Upper lobe of right lung (tissue), 1 donor: ENCODE results near the gene CNN2. TPM values are rescaled to one million over a fixed set of nuclear protein-coding genes. Genes with fewer than 3 reads are reported as not detected.

Experiments used
- ATAC-seq: fragments of 200-7000 bp; cut with Tn5 transposase; one replicate; pipeline ENCODE4 v1.9.1; 2020; ENCODE audit warnings: mild to moderate bottlenecking, moderate library complexity
- DNase-seq: peaks from one replicate; pipeline ENCODE4 v3.0.0-alpha.2; 2020
- H3K27ac ChIP-seq: fragments of 200-600 bp; one replicate; pipeline ENCODE4 v1.8.0; 2022
- H3K27me3 ChIP-seq: fragments of 200-600 bp; one replicate; pipeline ENCODE4 v1.8.0; 2022; ENCODE audit warnings: mild to moderate bottlenecking
- H3K36me3 ChIP-seq: fragments of 200-600 bp; one replicate; pipeline ENCODE4 v1.8.0; 2022
- H3K4me1 ChIP-seq: fragments of 200-600 bp; one replicate; pipeline ENCODE4 v1.8.0; 2022
- H3K4me3 ChIP-seq: fragments of 200-600 bp; one replicate; pipeline ENCODE4 v1.8.0; 2022; ENCODE audit warnings: mild to moderate bottlenecking
- H3K9me3 ChIP-seq: fragments of 200-600 bp; one replicate; pipeline ENCODE4 v1.8.0; 2022
- intact Hi-C: fragments of 100-400 bp; cut with DNase I; formaldehyde crosslinking; loops from one replicate; pipeline ENCODE4 v1.11.0; 2022
- total RNA-seq: library from RNA; stranded (reverse); fragmentation: NEBNext Ultra II Directional; extraction: Animal tissue kit (Norgen Biotek cat#: 25700); gene quantifications from one replicate; pipeline ENCODE4 v1.2.1, GENCODE V29; 2021
- TF ChIP-seq, protein P1 (sequence below): fragments of 200-600 bp; IDR thresholded peaks from one replicate; pipeline ENCODE4 v1.8.0; 2022; ENCODE audit warnings: antibody characterized with exemption
- donor health status: DM: no; HTN: yes; CAD: no; lungs with severe emphysema.

The CNN2 gene
- total RNA-seq, 1 donor from 2014 or later, result 220 TPM

DNA sequence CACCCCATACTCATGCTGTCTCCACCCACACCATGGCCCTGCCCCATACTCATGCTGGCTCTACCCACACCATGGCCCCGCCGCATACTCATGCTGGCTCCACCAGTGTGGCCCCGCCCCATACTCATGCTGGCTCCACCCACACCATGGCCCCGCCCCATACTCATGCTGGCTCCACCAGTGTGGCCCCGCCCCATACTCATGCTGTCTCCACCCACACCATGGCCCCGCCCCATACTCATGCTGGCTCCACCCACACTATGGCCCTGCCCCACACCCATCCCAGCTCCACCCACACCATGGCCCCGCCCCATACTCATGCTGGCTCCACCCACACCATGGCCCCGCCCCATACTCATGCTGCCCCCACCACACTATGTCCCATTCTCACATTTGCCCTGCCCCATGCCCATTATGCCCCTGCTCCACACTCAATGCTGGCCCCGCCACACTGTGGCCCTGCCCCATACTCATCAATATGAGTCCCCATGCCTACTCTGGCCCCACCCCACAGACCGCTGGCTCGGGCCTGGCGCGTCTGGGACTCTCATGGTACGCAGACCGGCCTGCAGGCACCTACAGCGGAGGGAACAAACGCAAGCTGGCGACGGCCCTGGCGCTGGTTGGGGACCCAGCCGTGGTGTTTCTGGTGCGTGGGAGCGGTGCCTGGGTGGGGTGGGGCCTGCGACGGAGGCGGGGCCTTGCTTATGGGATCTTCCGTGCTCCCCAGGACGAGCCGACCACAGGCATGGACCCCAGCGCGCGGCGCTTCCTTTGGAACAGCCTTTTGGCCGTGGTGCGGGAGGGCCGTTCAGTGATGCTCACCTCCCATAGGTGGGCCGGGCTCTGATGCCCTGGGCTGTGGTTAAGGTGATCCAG is 36.9 kb downstream of the CNN2 start:
- Histone ChIP-seq H3K4me3 (no peak overlapping the region), H3K27ac (no peak overlapping the region), H3K9me3 (peaks cover 3% of the 10 kb centered on the region), H3K36me3 (no peaks in the 10 kb centered on the region), H3K27me3 (no peaks in the 10 kb centered on the region), H3K4me1 (peaks cover 32% of the 10 kb centered on the region)
- ATAC-seq, result no peak
- DNase-seq, result peak; percentile 74
- intact Hi-C loops, result no loop called here
- TF ChIP-seq, protein P1, sequence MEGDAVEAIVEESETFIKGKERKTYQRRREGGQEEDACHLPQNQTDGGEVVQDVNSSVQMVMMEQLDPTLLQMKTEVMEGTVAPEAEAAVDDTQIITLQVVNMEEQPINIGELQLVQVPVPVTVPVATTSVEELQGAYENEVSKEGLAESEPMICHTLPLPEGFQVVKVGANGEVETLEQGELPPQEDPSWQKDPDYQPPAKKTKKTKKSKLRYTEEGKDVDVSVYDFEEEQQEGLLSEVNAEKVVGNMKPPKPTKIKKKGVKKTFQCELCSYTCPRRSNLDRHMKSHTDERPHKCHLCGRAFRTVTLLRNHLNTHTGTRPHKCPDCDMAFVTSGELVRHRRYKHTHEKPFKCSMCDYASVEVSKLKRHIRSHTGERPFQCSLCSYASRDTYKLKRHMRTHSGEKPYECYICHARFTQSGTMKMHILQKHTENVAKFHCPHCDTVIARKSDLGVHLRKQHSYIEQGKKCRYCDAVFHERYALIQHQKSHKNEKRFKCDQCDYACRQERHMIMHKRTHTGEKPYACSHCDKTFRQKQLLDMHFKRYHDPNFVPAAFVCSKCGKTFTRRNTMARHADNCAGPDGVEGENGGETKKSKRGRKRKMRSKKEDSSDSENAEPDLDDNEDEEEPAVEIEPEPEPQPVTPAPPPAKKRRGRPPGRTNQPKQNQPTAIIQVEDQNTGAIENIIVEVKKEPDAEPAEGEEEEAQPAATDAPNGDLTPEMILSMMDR, result no peak

- no peaks in the 10 kb centered on the region for H3K36me3 ChIP-seq
- no peaks in the 10 kb centered on the region for H3K9me3 ChIP-seq
- H3K4me1 ChIP-seq, result peaks cover 40% of the 10 kb centered on the region
- ATAC-seq (peak; percentile 6), DNase-seq (no peak)
- no peaks in the 10 kb centered on the region for H3K27me3 ChIP-seq
- intact Hi-C loops, result no loop called here
- TF ChIP-seq, protein P1, result no peak
- H3K4me3 ChIP-seq, result no peak overlapping the region
- H3K27ac ChIP-seq, result peak overlapping the region; percentile 79
These were observed 37.7 kb downstream of the CNN2 start for GRCh38 chr19:1063909-1064660.

- Histone ChIP-seq H3K4me1 (peaks cover 49% of the 10 kb centered on the region), H3K27me3 (no peaks in the 10 kb centered on the region), H3K27ac (peak overlapping the region; percentile 79), H3K9me3 (no peaks in the 10 kb centered on the region), H3K36me3 (no peaks in the 10 kb centered on the region), H3K4me3 (peak overlapping the region; percentile 29)
- intact Hi-C loops, result no loop called here
- ATAC-seq (peak; percentile 67), DNase-seq (peak; percentile 89)
- TF ChIP-seq, protein P1, result peak; percentile 88
These were observed 38.5 kb downstream of the CNN2 start for GRCh38 chr19:1064661-1065605.

GRCh38 chr19:1065606-1066109 is 39.2 kb downstream of the CNN2 start:
- no peaks in the 10 kb centered on the region for H3K27me3 ChIP-seq
- H3K27ac ChIP-seq, result peak overlapping the region; percentile 79
- TF ChIP-seq, protein P1, result no peak
- H3K4me1 ChIP-seq, result peaks cover 52% of the 10 kb centered on the region
- intact Hi-C loops, result no loop called here
- no peaks in the 10 kb centered on the region for H3K9me3 ChIP-seq
- DNase-seq (no peak), ATAC-seq (peak; percentile 62)
- peak overlapping the region; percentile 62 for H3K4me3 ChIP-seq
- H3K36me3 ChIP-seq, result no peaks in the 10 kb centered on the region

DNA sequence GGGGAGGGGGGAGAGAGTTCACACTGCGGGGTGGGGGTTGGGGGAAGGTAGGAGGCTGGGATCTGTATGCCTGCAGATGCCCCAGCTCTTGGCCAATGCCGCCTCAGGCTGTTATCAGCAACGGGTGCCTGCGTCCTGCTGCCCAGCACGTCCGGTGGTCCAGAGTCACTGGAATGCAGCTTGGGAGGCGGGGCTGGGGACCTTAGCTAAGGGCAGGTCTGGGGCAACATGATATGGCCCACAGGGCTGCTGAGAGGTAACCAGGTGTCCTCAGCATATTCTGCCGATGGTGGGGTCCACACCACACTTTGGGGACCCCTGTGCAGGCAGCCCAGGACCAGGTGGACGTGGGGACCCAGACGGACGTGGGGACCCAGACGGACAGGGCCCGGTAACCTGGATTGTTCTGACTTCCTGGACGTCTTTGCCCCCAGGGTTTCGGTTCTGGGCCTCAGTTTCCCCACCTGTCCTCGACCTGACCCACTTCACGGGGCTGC is 39.9 kb downstream of the CNN2 start:
- intact Hi-C loops, result no loop called here
- no peaks in the 10 kb centered on the region for H3K27me3 ChIP-seq
- TF ChIP-seq, protein P1, result no peak
- H3K4me1 ChIP-seq, result peaks cover 54% of the 10 kb centered on the region
- H3K36me3 ChIP-seq, result no peaks in the 10 kb centered on the region
- no peak for DNase-seq
- peak overlapping the region; percentile 62 for H3K4me3 ChIP-seq
- H3K9me3 ChIP-seq, result no peaks in the 10 kb centered on the region
- H3K27ac ChIP-seq, result peak overlapping the region; percentile 79
- ATAC-seq, result peak; percentile 1
